H1 (cell line): ENCODE results near the gene EMP3. TPM values are rescaled to one million over a fixed set of nuclear protein-coding genes. Genes with fewer than 3 reads are reported as not detected.

Source experiments
- BACH1 ChIP-seq: IDR thresholded peaks from 2 replicates; pipeline ENCODE4 v1.6.1; 2012; ENCODE audit warnings: low read length, improper control_type of control experiment
- BRCA1 ChIP-seq: IDR thresholded peaks from 2 replicates; pipeline ENCODE4 v1.6.1; 2012; ENCODE audit warnings: low read depth, low read length, improper control_type of control experiment
- CBX5 ChIP-seq: fragments of 300-800, 300-1000 bp; sonication (generic); IDR thresholded peaks from 2 replicates; pipeline ENCODE4 v1.7.1; 2016; ENCODE audit warnings: antibody characterized with exemption, low read length, low read depth
- CEBPB ChIP-seq: IDR thresholded peaks from 2 replicates; pipeline ENCODE4 v1.6.1; 2012; ENCODE audit warnings: low read depth, low read length
- EGR1 ChIP-seq: IDR thresholded peaks from 2 replicates; pipeline ENCODE4 v1.6.1; 2011; ENCODE audit warnings: low read depth, low read length, borderline replicate concordance
- EZH2 ChIP-seq: fragments of 200-600 bp; sonication (generic); IDR thresholded peaks from 2 replicates; pipeline ENCODE4 v1.7.1; 2012; ENCODE audit warnings: low read depth, mild to moderate bottlenecking, moderate library complexity, low read length, inconsistent platforms; ENCODE audit not compliant: severe bottlenecking
- JUN ChIP-seq: IDR thresholded peaks from 2 replicates; pipeline ENCODE4 v1.6.1; 2011; ENCODE audit warnings: low read depth, mild to moderate bottlenecking, improper control_type of control experiment, low read length
- NRF1 ChIP-seq: IDR thresholded peaks from 2 replicates; pipeline ENCODE4 v1.6.1; 2011; ENCODE audit warnings: mild to moderate bottlenecking, low read depth, low read length, improper control_type of control experiment
- SIN3A ChIP-seq, 2 experiments: IDR thresholded peaks in 1 of 2; conservative IDR thresholded peaks in 1 of 2; 2 replicates each; pipeline ENCODE4 v1.6.1; 2011 to 2012; ENCODE audit warnings: low read length in 2 of 2, improper control_type of control experiment in 1 of 2, low read depth in 1 of 2, mild to moderate bottlenecking in 1 of 2
- SIRT6 ChIP-seq: IDR thresholded peaks from one replicate; pipeline ENCODE4 v1.7.1; 2012; ENCODE audit warnings: low read length, inconsistent platforms
- SRF ChIP-seq: IDR thresholded peaks from 2 replicates; pipeline ENCODE4 v1.6.1; 2011; ENCODE audit warnings: mild to moderate bottlenecking, low read depth, low read length, moderate library complexity
- SUZ12 ChIP-seq: fragments of 200-600 bp; sonication (generic); IDR thresholded peaks from 2 replicates; pipeline ENCODE4 v1.6.1; 2012; ENCODE audit warnings: mild to moderate bottlenecking, inconsistent platforms, low read length, moderate library complexity, mixed read lengths
- polyA plus RNA-seq, 7 experiments: library from polyadenylated mRNA; depleted of rRNA in 3 of 7; stranded (reverse) in 5 of 7; unstranded in 2 of 7; fragments of >200 nt in 5 of 7; fragments of 200-250 nt in 2 of 7; gene quantifications; 1 replicate in 5 of 7; 2 replicates in 1 of 7; 4 replicates in 1 of 7; pipeline versions ENCODE4 v1.2.1 to v1.2.3, GENCODE V29; 2011 to 2013; ENCODE audit warnings: missing spikeins in 2 of 7, mixed read lengths in 2 of 7
- total RNA-seq: library from RNA; stranded (reverse); fragmentation: NEBNext Ultra II Directional; extraction: Animal tissue kit (Norgen Biotek cat#: 25700); gene quantifications from 2 replicates; pipeline ENCODE4 v1.2.1, GENCODE V29; 2021
- TF ChIP-seq, protein P1 (sequence below): IDR thresholded peaks from 2 replicates; pipeline ENCODE4 v1.6.1; 2012; ENCODE audit warnings: inconsistent platforms

The EMP3 gene
- total and polyA plus RNA-seq, 2 of the 8 experiments (the other 6 are each of a cell fraction or from before 2014, with no cell fraction given): 18.4 to 87.8 TPM

DNA sequence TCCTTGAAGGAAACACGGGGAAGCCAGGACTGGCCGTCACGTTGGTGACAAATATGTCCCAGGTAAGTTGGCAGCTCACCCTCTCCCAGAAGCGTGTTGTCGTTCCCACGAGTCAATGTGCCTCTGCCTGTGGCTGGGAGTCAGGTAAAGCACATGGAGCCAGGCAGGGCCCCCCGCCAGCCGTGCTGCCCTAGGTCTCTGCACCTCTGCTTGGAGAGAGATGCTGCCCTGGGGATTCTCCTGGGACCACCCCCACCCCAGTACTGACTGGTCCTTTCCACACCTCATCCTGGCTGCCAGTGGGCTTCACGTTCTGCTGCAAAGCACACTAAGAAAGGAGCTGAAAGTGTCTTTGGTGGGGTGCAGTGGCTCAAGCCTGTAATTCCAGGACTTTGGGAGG is 45.6 kb upstream of the EMP3 start (continued):
- TF ChIP-seq JUN (no peak), NRF1 (no peak), BACH1 (no peak), SUZ12 (no peak), EGR1 (no peak), CEBPB (no peak), SIRT6 (no peak), SRF (no peak), CBX5 (no peak), SIN3A (conservative IDR thresholded peaks at IDR 0.05 in 1 of 2, IDR thresholded peaks at IDR 0.05 in 1 of 2; ENCODE audit: low read depth in 1 of 2, low read length in 2 of 2) (no peak), BRCA1 (no peak), EZH2 (no peak)
- TF ChIP-seq, protein P1, sequence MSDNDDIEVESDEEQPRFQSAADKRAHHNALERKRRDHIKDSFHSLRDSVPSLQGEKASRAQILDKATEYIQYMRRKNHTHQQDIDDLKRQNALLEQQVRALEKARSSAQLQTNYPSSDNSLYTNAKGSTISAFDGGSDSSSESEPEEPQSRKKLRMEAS: no peak
